Muscle layer of colon (tissue), 2 donors: ENCODE data around the gene LRMDA.

Source experiments
- H3K27ac ChIP-seq: one replicate; pipeline ENCODE4 v1.7.0; 2013; ENCODE audit warnings: low read depth, mild to moderate bottlenecking, low read length, moderate library complexity
- H3K27me3 ChIP-seq, 2 donors: one replicate each; pipeline ENCODE4 v1.7.0; 2013; ENCODE audit warnings: low read length in 2 of 2, mild to moderate bottlenecking in 2 of 2; ENCODE audit not compliant: insufficient read depth in 2 of 2, control insufficient read depth in 1 of 2
- H3K36me3 ChIP-seq: one replicate; pipeline ENCODE4 v1.7.0; 2013; ENCODE audit warnings: mild to moderate bottlenecking, low read length; ENCODE audit not compliant: insufficient read depth
- H3K4me1 ChIP-seq: one replicate; pipeline ENCODE4 v1.7.0; 2013; ENCODE audit warnings: mild to moderate bottlenecking, low read length; ENCODE audit not compliant: insufficient read depth
- H3K4me3 ChIP-seq, 2 donors: one replicate each; pipeline ENCODE4 v1.7.0; 2013; ENCODE audit warnings: low read length in 2 of 2, low read depth in 1 of 2, mild to moderate bottlenecking in 1 of 2, moderate library complexity in 1 of 2
- H3K9ac ChIP-seq: one replicate; pipeline ENCODE4 v1.7.0; 2013; ENCODE audit warnings: low read length
- H3K9me3 ChIP-seq: one replicate; pipeline ENCODE4 v1.7.0; 2013; ENCODE audit warnings: mild to moderate bottlenecking, low read length
- donor health status: abdominal sarcoma.
- donor health status: Adenocarcinoma of cecum.

The LRMDA gene

DNA sequence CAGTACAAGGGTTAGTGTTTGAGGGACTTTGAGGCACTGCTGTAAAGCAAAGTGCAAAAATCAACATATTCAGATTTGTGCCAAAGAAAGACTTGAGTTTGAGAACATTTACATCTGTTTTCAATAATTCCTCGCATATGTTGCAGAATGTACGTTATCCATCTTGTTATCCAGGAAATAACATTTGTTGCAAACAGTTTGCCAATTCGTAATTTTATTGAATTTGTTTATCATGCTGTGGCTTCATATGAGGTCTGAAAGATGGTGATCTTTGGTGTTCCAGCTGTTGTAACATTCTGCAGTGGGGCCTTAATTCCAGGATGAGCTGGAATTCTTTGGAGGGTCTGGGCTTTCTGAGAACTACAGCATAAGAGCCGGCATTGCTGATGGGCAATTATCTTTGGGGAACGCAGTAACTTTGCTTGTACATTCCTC is 396.2 kb downstream of the LRMDA start:
- Histone ChIP-seq H3K4me3 (no peak overlapping the region), H3K36me3 (no peaks in the 10 kb centered on the region), H3K27ac (no peak overlapping the region), H3K4me1 (peaks cover 31% of the 10 kb centered on the region), H3K9me3 (no peaks in the 10 kb centered on the region), H3K27me3 (no peaks in the 10 kb centered on the region), H3K9ac (no peak overlapping the region)

DNA sequence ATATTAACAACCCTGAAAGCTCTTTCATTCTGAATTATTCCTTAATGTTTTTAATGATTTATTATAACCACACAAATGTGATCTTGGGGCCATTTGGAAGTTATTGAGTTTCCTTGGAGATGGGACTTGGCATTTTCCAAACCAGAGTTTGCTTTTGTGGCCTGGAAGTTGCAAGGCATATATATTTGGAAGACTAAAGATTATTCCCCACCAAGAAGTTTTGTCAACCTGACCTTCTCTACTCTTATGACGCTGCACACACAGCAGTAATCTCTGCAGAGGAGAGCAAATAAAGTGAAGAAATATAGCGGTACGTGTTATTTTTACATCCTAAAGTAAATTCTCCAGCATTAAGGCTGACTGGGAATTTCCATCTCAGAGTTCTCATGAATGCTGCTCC is 397.0 kb downstream of the LRMDA start:
- Histone ChIP-seq H3K9ac (no peak overlapping the region), H3K4me3 (no peak overlapping the region), H3K9me3 (no peaks in the 10 kb centered on the region), H3K27ac (no peak overlapping the region), H3K27me3 (no peaks in the 10 kb centered on the region), H3K36me3 (no peaks in the 10 kb centered on the region), H3K4me1 (peaks cover 31% of the 10 kb centered on the region)

DNA sequence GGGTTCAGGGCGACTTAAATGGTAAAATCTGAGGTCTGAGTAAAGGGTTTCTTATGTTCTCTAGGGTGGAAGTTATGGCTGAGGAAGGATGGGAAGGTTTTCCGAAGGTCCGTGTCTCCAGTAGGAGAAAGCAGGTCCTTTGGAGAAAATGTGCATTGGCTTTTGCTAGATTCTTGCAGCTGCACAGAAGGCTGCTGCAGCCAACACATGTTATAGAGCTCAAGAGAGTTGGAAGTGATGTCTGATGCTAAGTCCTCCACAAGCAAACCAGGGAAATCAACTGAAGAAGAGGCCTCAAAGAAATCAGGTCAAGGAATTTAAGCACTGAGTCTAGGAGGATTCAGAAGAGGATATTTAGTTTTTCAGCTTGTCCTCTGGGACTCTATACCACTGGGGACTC is 404.6 kb downstream of the LRMDA start:
- H3K4me3 ChIP-seq: no peak overlapping the region
- H3K27me3 ChIP-seq: no peaks in the 10 kb centered on the region
- H3K4me1 ChIP-seq: no peaks in the 10 kb centered on the region
- no peaks in the 10 kb centered on the region for H3K9me3 ChIP-seq
- H3K27ac ChIP-seq: no peak overlapping the region
- H3K36me3 ChIP-seq: no peaks in the 10 kb centered on the region
- no peak overlapping the region for H3K9ac ChIP-seq

DNA sequence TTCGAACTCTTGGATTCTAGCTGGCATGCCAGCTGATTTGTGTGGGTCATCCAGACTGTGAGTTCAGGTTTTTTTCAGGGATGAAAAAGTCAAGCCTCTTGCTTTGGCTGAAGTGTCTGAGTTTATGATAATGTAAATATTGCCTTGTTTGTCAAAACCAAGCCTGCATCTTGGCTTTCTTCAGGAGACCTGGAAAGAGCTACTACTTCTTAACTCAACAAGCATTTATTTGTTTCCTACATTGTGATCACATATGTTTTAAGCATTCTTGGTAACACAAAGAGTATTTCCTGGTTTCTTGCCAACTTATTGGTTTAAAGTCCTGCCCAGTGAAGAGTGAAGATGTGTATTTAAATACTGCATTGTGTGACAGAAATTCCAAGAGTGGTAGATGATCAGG is 407.1 kb downstream of the LRMDA start:
- H3K4me3 ChIP-seq: no peak overlapping the region
- H3K36me3 ChIP-seq: no peaks in the 10 kb centered on the region
- no peak overlapping the region for H3K9ac ChIP-seq
- H3K27ac ChIP-seq: no peak overlapping the region
- no peaks in the 10 kb centered on the region for H3K9me3 ChIP-seq
- no peaks in the 10 kb centered on the region for H3K4me1 ChIP-seq
- H3K27me3 ChIP-seq: no peaks in the 10 kb centered on the region

DNA sequence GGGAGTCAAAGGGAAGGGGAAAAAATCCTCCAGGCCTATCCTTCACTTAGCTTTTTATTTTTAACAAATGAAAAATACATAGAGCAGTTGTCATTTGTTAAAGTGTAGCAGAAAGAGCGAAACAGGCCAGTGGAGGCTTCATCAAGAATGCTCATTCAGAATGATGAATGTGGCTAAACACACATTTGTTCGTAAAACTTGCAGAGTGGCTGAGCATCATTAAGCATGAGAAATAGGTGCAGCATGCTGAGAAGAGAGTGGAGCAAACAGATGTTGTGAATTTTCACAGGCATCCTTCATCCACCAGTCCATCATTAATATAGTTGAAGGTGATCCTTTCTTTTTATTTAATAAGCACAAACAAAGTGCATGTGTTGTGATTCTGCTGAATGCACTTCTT is 407.6 kb downstream of the LRMDA start:
- no peak overlapping the region for H3K27ac ChIP-seq
- peaks cover 3% of the 10 kb centered on the region for H3K4me1 ChIP-seq
- H3K9ac ChIP-seq: no peak overlapping the region
- H3K36me3 ChIP-seq: no peaks in the 10 kb centered on the region
- H3K9me3 ChIP-seq: no peaks in the 10 kb centered on the region
- H3K27me3 ChIP-seq: no peaks in the 10 kb centered on the region
- H3K4me3 ChIP-seq: no peak overlapping the region

DNA sequence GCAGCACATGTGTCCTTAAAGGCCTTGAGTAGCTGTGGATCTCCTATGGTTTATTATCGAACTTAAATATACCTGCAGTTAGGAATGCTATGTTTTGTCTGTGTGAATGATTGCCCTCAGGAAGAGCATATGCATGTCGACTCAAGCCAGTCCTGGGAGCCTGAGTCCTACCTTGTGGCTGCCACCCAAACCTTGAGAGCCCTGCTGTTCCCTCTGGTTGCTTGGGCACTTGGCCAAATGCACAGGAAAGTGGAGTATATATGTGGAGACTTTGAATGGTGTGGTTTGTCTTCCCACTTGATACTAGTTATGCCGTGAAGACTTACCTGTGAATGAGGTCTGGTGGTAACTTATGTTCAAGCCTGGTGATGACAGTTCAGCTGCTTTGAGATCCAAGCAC is 409.8 kb downstream of the LRMDA start:
- no peaks in the 10 kb centered on the region for H3K36me3 ChIP-seq
- no peak overlapping the region for H3K4me3 ChIP-seq
- H3K27ac ChIP-seq: no peak overlapping the region
- no peaks in the 10 kb centered on the region for H3K27me3 ChIP-seq
- no peak overlapping the region for H3K9ac ChIP-seq
- peaks cover 22% of the 10 kb centered on the region for H3K4me1 ChIP-seq
- no peaks in the 10 kb centered on the region for H3K9me3 ChIP-seq

DNA sequence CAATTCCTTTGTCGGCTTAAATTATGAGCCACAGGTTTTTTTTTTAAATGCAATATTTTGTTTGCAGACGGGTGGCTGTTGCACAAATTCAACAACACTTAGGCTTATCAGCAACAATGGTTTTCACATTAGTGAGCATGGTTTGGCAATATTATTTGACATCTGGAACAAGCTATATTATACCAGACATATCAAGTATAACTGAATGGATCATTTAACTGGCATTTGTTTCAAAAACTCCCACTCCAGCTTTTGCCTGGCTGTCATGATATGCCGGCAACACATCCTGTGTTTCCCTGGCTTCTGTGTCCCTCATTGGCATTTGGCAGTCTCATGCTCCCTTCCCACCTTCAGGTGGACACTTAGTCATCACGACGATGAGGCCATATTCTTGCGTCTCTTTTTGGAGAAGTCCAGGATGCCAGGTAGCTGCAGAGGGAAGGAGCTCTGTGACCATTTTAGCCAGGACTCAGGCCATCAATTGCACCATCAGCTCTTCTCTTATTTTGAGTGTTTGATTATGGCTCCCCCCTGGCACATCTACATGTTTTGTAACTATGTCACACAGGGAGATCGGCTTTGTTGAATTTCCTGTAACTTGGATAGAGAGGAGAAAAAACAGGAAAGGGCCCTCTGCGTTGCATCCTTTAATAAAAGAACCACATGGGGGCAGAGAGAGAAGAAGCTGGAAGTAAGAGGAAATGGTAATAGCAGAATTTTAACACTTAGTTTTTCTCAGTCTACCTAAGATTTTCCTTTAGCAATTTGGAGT is 413.9 kb downstream of the LRMDA start:
- Histone ChIP-seq H3K27ac (no peak overlapping the region), H3K9me3 (no peaks in the 10 kb centered on the region), H3K36me3 (no peaks in the 10 kb centered on the region), H3K27me3 (no peaks in the 10 kb centered on the region), H3K4me1 (peaks cover 22% of the 10 kb centered on the region), H3K9ac (no peak overlapping the region), H3K4me3 (no peak overlapping the region)

DNA sequence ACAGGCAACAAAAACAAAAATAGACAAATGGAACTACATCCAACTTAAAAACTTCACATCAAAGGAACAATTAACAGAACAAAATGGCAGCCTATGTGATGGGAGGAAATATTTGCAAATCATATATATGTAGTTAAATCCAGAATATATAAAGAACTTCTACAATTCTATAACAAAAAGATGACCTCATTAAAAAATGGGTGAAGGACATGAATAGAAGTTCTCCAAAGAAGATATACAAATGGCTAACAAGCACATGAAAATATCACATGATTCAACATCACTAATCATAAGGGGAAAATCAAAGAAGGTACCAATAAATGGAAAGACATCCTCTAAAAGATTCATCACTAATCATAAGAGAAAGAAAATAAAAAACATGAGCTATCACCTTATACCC is 416.1 kb downstream of the LRMDA start:
- peaks cover 22% of the 10 kb centered on the region for H3K4me1 ChIP-seq
- H3K27ac ChIP-seq: no peak overlapping the region
- no peaks in the 10 kb centered on the region for H3K27me3 ChIP-seq
- H3K4me3 ChIP-seq: no peak overlapping the region
- no peaks in the 10 kb centered on the region for H3K36me3 ChIP-seq
- no peaks in the 10 kb centered on the region for H3K9me3 ChIP-seq
- no peak overlapping the region for H3K9ac ChIP-seq

DNA sequence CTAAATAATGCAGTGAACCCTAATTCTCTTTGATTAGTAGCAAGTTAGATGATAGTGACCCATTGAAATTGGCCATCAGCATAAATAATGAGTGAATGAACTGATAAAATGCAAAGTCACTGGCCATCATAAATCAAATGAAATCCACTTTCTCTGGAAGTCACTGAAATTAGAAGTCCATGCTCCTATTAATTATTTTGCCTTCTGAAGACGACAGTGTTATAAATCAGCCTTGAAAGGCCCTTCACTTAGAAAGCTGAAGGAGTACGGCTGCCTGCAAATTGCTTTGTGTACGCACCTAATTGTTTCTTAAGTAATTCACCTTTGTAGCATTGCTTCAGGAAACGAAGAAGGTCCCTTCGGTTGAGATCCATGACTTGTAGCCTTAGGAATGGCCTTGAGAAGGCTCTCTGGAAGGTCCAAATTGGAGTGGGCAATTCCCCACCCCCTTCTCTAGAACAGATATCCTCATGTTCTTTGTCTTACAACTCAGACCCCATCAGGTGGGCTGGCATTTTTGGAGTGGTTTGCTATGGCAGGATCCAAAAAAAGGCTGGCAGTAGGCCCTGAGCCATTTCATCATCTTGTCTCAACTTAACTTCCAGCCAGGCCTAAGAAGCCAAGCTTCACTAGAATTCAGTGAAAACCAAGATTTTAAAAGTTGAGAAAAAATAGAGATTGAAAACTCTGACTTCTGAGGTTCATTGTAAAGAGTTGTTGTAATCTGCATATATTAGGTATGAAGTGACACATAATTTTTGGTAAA is 420.3 kb downstream of the LRMDA start:
- Histone ChIP-seq H3K27ac (no peak overlapping the region), H3K9me3 (no peaks in the 10 kb centered on the region), H3K4me3 (no peak overlapping the region), H3K36me3 (no peaks in the 10 kb centered on the region), H3K27me3 (no peaks in the 10 kb centered on the region), H3K4me1 (no peaks in the 10 kb centered on the region), H3K9ac (no peak overlapping the region)

DNA sequence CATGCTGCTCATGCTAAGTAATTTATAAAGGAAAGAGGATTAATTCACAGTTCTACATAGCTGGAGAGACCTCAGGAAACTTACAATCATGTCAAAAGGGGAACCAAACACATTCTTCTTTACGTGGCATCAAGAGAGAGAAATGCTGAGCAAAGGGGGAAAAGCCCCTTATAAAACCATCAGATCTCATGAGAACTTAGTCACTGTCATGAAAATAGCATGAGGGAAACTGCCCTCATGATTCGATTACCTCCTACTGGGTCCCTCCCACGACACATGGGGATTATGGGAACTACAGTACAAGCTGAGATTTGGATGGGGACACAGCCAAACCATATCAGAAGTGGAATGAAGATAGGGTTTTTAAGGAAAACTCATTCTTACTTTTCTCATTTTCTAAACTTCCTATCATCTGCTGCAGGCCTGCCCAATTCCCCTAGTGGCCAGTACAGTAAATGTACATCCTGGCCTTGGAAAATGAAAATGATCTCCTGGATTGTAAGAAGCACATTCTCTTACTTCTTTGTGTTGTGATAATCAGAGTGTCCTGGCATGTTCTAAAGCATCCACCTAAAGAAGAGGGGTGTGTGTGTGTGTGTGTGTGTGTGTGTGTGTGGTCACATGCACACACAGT is 421.5 kb downstream of the LRMDA start:
- no peaks in the 10 kb centered on the region for H3K36me3 ChIP-seq
- H3K4me3 ChIP-seq: no peak overlapping the region
- H3K27ac ChIP-seq: no peak overlapping the region
- H3K27me3 ChIP-seq: no peaks in the 10 kb centered on the region
- H3K9ac ChIP-seq: no peak overlapping the region
- H3K9me3 ChIP-seq: no peaks in the 10 kb centered on the region
- no peaks in the 10 kb centered on the region for H3K4me1 ChIP-seq

DNA sequence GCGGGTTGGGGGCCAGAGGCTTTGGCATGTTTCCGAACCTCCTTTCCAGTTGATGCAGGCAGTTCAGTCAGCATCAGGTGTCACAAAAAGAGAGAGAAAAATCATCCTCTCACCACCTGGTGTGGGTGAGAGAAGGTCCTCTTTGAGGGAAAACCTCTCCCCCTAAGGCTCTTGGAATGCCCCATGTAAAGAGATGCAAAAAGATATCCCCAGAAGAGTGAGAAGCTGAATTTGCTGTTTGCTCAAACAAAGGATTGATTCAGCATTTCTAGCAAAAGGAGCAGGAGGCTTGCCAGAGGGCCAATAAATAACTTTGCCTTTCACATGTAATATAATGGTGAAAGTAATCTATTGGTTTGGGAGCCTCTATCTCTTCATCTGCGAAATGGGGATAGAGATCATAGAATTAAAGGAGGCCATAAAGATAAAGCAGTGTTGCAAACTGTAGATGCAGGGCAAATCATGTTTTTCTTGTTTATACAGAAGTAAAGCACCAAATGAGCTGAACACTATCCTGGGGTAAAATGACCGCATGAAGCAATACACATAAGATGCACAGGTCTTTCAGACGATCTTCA is 425.9 kb downstream of the LRMDA start:
- H3K4me1 ChIP-seq: no peaks in the 10 kb centered on the region
- no peak overlapping the region for H3K9ac ChIP-seq
- no peaks in the 10 kb centered on the region for H3K27me3 ChIP-seq
- no peak overlapping the region for H3K4me3 ChIP-seq
- H3K36me3 ChIP-seq: no peaks in the 10 kb centered on the region
- H3K27ac ChIP-seq: no peak overlapping the region
- H3K9me3 ChIP-seq: no peaks in the 10 kb centered on the region
